HCT116 (cell line): ENCODE data around the gene RNF39.

Experiments
- CEBPB ChIP-seq: IDR thresholded peaks from 2 replicates; pipeline ENCODE4 v1.6.1; 2012; ENCODE audit warnings: low read depth
- CTCF ChIP-seq, 3 experiments: fragments of 200-600 bp in 1 of 3; sonication (generic) in 1 of 3; IDR thresholded peaks in 2 of 3; conservative IDR thresholded peaks in 1 of 3; 2 replicates each; pipeline ENCODE4 v1.5.1; 2012 to 2017; ENCODE audit warnings: low read depth in 2 of 3, low read length in 2 of 3, antibody characterized with exemption in 1 of 3, borderline replicate concordance in 1 of 3, control low read depth in 1 of 3, mild to moderate bottlenecking in 1 of 3, mixed read lengths in 1 of 3, mixed run types in 1 of 3, moderate library complexity in 1 of 3; ENCODE audit not compliant: insufficient read depth in 1 of 3
- EZH2 ChIP-seq: fragments of 200-600 bp; sonication (generic); IDR thresholded peaks from 2 replicates; pipeline ENCODE4 v1.6.1; 2017; ENCODE audit warnings: antibody characterized with exemption, mixed run types
- SRF ChIP-seq: IDR thresholded peaks from 2 replicates; pipeline ENCODE4 v1.6.1; 2012; ENCODE audit warnings: low read depth
- ZNF274 ChIP-seq: fragments of 200-500 bp; sonication (Bioruptor generic); IDR thresholded peaks from 2 replicates; pipeline ENCODE4 v1.6.1; 2014; ENCODE audit warnings: mild to moderate bottlenecking, low read depth, low read length, inconsistent platforms
- TF ChIP-seq, protein P1 (sequence below): IDR thresholded peaks from 2 replicates; pipeline ENCODE4 v1.6.1; 2012; ENCODE audit warnings: low read depth

- TF ChIP-seq, protein P1, sequence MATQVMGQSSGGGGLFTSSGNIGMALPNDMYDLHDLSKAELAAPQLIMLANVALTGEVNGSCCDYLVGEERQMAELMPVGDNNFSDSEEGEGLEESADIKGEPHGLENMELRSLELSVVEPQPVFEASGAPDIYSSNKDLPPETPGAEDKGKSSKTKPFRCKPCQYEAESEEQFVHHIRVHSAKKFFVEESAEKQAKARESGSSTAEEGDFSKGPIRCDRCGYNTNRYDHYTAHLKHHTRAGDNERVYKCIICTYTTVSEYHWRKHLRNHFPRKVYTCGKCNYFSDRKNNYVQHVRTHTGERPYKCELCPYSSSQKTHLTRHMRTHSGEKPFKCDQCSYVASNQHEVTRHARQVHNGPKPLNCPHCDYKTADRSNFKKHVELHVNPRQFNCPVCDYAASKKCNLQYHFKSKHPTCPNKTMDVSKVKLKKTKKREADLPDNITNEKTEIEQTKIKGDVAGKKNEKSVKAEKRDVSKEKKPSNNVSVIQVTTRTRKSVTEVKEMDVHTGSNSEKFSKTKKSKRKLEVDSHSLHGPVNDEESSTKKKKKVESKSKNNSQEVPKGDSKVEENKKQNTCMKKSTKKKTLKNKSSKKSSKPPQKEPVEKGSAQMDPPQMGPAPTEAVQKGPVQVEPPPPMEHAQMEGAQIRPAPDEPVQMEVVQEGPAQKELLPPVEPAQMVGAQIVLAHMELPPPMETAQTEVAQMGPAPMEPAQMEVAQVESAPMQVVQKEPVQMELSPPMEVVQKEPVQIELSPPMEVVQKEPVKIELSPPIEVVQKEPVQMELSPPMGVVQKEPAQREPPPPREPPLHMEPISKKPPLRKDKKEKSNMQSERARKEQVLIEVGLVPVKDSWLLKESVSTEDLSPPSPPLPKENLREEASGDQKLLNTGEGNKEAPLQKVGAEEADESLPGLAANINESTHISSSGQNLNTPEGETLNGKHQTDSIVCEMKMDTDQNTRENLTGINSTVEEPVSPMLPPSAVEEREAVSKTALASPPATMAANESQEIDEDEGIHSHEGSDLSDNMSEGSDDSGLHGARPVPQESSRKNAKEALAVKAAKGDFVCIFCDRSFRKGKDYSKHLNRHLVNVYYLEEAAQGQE: no peak
- no peak for TF ChIP-seq CTCF (IDR thresholded peaks at IDR 0.05 in 2 of 3, conservative IDR thresholded peaks at IDR 0.05 in 1 of 3; ENCODE audit: borderline replicate concordance in 1 of 3, insufficient read depth in 1 of 3, low read depth in 2 of 3, low read length in 2 of 3)
- no peak for TF ChIP-seq SRF
- no peak for TF ChIP-seq ZNF274
- no peak for TF ChIP-seq CEBPB
- no peak for TF ChIP-seq EZH2
Observed at GRCh38 chr6:30092852-30093543, 17.4 kb upstream of the RNF39 start.
